DOHH2 (cell line): ENCODE measurements around the gene RIPOR3.

Source experiments
- CTCF ChIP-seq: fragments of 200-600 bp; sonication (generic); IDR thresholded peaks from one replicate; pipeline ENCODE4 v1.5.1; 2014; ENCODE audit warnings: antibody characterized with exemption, mild to moderate bottlenecking, low read depth, low read length; ENCODE audit not compliant: poor library complexity, severe bottlenecking
- EZH2phosphoT487 ChIP-seq: fragments of 200-600 bp; sonication (generic); IDR thresholded peaks from 2 replicates; pipeline ENCODE4 v1.6.1; 2017; ENCODE audit warnings: borderline replicate concordance, mild to moderate bottlenecking, antibody characterized with exemption, low read length, moderate library complexity, mixed read lengths

- TF ChIP-seq CTCF = no peak
- no peak for TF ChIP-seq EZH2phosphoT487
Measured at GRCh38 chr20:50673146-50673465, 18.2 kb downstream of the RIPOR3 start.
